GM12891 (cell line): Measurements from ENCODE around the gene TPI1.

Experiments
- POLR2A ChIP-seq: IDR thresholded peaks from 2 replicates; pipeline ENCODE4 v1.6.1; 2011; ENCODE audit warnings: low read depth, low read length, control low read depth
- POLR2AphosphoS5 ChIP-seq: IDR thresholded peaks from 2 replicates; pipeline ENCODE4 v1.6.1; 2011; ENCODE audit warnings: low read depth, low read length, control low read depth
- SPI1 ChIP-seq: IDR thresholded peaks from 2 replicates; pipeline ENCODE4 v1.6.1; 2011; ENCODE audit warnings: low read depth, low read length, control low read depth
- TAF1 ChIP-seq: IDR thresholded peaks from 2 replicates; pipeline ENCODE4 v1.6.1; 2011; ENCODE audit warnings: low read depth, low read length, control low read depth

- TF ChIP-seq POLR2AphosphoS5 (no peak), SPI1 (no peak), POLR2A (peak; percentile 16; the same call in 1 of the 2 replicates), TAF1 (no peak)
Observed at GRCh38 chr12:6869049-6870021, 2.0 kb downstream of the TPI1 start.
